Activated CD4-positive, alpha-beta T cell treated with anti-CD3 and anti-CD28 coated beads, Interleukin-2, amount 10 ng/mL, durations not matched to agents 24 days and 14 days (primary cell): ENCODE data around the gene NFAT5. TPM values are rescaled to one million over a fixed set of nuclear protein-coding genes. Genes with fewer than 3 reads are reported as not detected.
A peak's percentile ranks its signal among the peaks of the same experiment; 100 is the strongest.

ENCODE experiments used
- DNase-seq: peaks from one replicate; pipeline ENCODE4 v3.0.0; 2022
- H3K27ac Mint-ChIP-seq: one replicate; pipeline ENCODE4 v1.8.0; 2022; ENCODE audit warnings: mild to moderate bottlenecking, mixed read lengths
- H3K27me3 Mint-ChIP-seq: one replicate; pipeline ENCODE4 v1.8.0; 2022; ENCODE audit warnings: mixed read lengths
- H3K36me3 Mint-ChIP-seq: one replicate; pipeline ENCODE4 v1.8.0; 2022; ENCODE audit warnings: low read depth, mild to moderate bottlenecking, mixed read lengths
- H3K4me1 Mint-ChIP-seq: one replicate; pipeline ENCODE4 v1.8.0; 2021; ENCODE audit warnings: mixed read lengths
- H3K4me3 Mint-ChIP-seq: one replicate; pipeline ENCODE4 v1.8.0; 2022; ENCODE audit warnings: mild to moderate bottlenecking, moderate library complexity, mixed read lengths
- H3K9me3 Mint-ChIP-seq: one replicate; pipeline ENCODE4 v1.8.0; 2021; ENCODE audit warnings: mixed read lengths
- intact Hi-C: fragments of 100-400 bp; cut with micrococcal nuclease; formaldehyde crosslinking; loops from one replicate; pipeline ENCODE4 v1.15.1; 2023
- total RNA-seq: library from RNA; stranded (reverse); gene quantifications from 2 replicates; pipeline ENCODE4 v1.2.3, GENCODE V29; 2022

The NFAT5 gene
- total RNA-seq, 1 donor from 2014 or later, result 54.6 TPM

DNA sequence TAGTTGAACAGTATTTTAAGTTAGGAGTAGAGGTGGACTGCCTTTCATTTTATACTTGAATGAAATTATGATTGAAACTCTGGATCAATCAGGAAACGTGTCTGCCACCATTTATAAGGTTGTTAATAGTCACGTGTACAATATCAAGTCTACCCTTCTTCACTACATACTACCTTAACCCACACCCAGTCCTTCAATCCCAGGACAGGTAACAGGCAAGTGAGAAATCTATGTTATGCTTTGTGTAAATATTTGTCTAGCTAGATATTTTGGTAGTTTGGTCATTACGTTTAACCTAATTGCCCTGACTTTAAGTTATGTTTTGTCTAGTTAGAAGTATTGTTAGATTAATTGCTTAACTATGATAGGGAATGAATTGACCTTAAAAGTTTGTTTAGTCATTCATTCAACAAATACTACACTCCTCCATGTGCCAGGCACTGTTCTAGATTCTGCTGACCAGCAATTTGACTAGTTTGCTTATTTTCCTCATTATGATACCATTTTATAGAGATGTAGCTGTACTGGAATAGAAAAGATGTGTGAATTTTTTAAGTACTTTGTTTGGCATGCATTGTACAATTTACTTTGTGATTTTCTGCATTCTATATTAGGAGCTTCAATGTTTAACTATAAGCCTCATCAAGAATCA is 88.6 kb downstream of the NFAT5 start:
- Mint-ChIP-seq H3K4me1 (no peaks in the 10 kb centered on the region), H3K36me3 (peaks cover 31% of the 10 kb centered on the region), H3K27me3 (no peaks in the 10 kb centered on the region), H3K27ac (no peak overlapping the region), H3K9me3 (no peaks in the 10 kb centered on the region), H3K4me3 (no peak overlapping the region)
- no peak for DNase-seq
- intact Hi-C loops, result no loop called here

DNA sequence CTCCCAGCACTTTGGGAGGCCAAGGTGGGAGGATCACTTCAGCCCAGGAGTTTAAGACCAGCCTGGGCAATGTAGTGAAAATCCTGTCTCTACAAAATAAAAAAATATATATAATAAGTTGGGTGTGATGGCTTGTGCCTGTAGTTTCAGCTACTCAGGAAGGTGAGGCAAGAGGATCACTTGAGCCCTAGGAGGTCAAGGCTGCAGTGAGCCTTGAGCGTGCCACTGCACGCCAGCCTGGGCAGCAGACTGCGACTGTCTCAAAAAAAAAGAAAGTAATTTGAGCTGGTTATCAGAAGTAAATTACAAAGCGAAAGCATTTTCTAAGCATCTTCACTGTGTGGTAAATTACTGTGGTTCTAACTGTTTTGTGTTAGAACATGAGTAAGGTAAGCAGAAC is 94.4 kb downstream of the NFAT5 start:
- intact Hi-C loops, result no loop called here

DNA sequence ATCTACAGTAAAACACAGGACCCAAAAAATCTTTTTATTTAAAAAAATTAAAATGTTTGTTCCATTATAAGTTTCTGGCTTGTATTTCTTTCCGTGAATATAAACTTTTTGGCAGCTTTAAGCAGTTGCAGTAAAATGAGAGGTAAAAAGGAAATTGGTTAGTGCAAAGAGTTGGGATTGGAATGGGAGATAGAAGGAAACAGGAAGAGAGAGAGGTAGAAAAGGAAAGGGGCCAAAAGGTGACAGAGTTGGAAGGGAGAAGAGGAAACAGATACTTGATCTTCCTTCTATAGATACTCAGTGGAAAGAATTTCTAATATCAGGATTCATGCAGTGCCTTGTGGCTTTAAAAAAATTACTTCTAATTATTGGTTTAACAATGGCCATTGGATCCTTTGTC is 97.1 kb downstream of the NFAT5 start:
- peaks cover 28% of the 10 kb centered on the region for H3K36me3 Mint-ChIP-seq
- DNase-seq, result no peak

More for the DNA sequence above, 94.4 kb downstream of the NFAT5 start:
- Mint-ChIP-seq H3K27ac (no peak overlapping the region), H3K36me3 (peaks cover 33% of the 10 kb centered on the region), H3K27me3 (no peaks in the 10 kb centered on the region), H3K4me1 (peaks cover 3% of the 10 kb centered on the region), H3K4me3 (no peak overlapping the region), H3K9me3 (no peaks in the 10 kb centered on the region)
- peak; percentile 50 for DNase-seq

DNA sequence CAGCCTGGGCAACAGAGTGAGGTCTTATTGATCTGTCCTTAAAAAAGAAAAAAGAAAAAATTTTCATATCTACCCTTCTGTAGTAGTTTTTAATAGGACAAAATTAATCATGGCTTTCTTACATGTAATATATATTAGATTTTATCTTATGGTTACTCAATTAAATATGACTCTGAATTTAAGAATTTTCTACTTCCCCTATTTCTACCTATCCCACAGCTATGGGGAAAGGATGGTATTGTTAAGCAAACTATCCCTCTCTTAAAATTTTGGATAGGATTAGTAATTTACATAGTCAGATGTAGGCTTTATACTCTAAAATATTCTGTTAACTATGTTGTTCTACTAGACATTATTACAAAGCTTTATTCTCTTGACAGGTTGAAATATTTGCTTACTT is 98.1 kb downstream of the NFAT5 start:
- H3K27me3 Mint-ChIP-seq, result no peaks in the 10 kb centered on the region
- peaks cover 32% of the 10 kb centered on the region for H3K36me3 Mint-ChIP-seq
- H3K4me3 Mint-ChIP-seq, result no peak overlapping the region
- intact Hi-C loops, result no loop called here
- H3K27ac Mint-ChIP-seq, result no peak overlapping the region
- no peak for DNase-seq
- H3K9me3 Mint-ChIP-seq, result no peaks in the 10 kb centered on the region
- peaks cover 6% of the 10 kb centered on the region for H3K4me1 Mint-ChIP-seq

More for the DNA sequence above, 97.1 kb downstream of the NFAT5 start:
- Mint-ChIP-seq H3K4me3 (no peak overlapping the region), H3K27ac (peak overlapping the region; percentile 18), H3K4me1 (peaks cover 3% of the 10 kb centered on the region), H3K27me3 (no peaks in the 10 kb centered on the region), H3K9me3 (no peaks in the 10 kb centered on the region)
- intact Hi-C loops, result no loop called here

DNA sequence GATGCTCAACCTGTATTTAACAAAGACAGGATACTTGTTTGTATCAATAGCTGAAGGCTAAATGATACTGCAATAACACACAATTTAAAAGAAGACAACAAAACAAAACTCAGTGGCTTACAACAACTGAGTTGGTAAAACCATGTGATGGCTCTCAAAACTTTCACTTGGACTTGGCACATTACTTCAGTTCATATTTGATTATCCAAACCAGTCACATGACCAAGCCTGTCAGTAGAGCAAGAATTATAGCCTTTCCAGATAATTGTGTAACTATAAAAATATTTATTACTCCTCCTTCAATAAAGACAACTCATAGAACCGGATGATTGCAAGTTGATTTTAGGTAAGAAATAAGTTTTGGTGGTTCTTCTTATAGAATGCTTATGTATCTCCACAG is 103.8 kb downstream of the NFAT5 start:
- intact Hi-C loops, result no loop called here
- DNase-seq, result peak; percentile 33
- peaks cover 3% of the 10 kb centered on the region for H3K4me1 Mint-ChIP-seq
- H3K36me3 Mint-ChIP-seq, result peaks cover 32% of the 10 kb centered on the region
- no peaks in the 10 kb centered on the region for H3K27me3 Mint-ChIP-seq
- H3K9me3 Mint-ChIP-seq, result no peaks in the 10 kb centered on the region
- H3K27ac Mint-ChIP-seq, result no peak overlapping the region
- no peak overlapping the region for H3K4me3 Mint-ChIP-seq

DNA sequence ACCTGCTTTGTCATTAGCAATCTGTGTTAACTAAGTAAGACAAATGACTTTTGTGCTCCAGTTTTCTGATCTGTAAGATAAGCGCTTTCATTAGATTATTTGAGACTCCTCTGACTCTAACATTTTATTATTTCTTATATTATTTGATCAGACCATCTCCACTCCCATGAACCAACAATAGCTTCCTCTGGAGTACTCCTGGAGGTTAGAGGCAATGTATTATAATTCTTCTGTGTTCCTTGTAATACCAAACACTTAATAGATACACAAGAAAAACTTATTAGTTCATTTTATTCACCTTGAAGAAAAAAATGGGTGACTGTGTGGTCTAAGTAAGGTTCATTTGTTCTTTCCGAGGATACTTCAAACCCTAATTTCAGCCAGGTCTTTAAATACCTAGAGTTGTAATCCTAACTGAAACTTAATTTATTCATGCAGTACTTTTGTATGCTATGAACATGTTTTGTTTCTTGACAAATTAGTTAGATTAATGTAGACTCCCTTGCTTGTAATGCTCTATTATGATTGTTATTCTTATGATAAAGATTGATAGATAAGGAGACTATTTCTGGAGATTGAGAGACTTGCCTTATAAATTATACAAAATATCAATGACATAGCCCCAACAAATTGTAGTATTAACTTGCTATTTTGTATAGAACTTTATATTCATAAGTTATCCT is 106.7 kb downstream of the NFAT5 start:
- no peak overlapping the region for H3K4me3 Mint-ChIP-seq
- H3K9me3 Mint-ChIP-seq, result no peaks in the 10 kb centered on the region
- intact Hi-C loops, result no loop called here
- peaks cover 3% of the 10 kb centered on the region for H3K4me1 Mint-ChIP-seq
- peaks cover 42% of the 10 kb centered on the region for H3K36me3 Mint-ChIP-seq
- H3K27me3 Mint-ChIP-seq, result no peaks in the 10 kb centered on the region
- DNase-seq, result no peak
- H3K27ac Mint-ChIP-seq, result no peak overlapping the region

DNA sequence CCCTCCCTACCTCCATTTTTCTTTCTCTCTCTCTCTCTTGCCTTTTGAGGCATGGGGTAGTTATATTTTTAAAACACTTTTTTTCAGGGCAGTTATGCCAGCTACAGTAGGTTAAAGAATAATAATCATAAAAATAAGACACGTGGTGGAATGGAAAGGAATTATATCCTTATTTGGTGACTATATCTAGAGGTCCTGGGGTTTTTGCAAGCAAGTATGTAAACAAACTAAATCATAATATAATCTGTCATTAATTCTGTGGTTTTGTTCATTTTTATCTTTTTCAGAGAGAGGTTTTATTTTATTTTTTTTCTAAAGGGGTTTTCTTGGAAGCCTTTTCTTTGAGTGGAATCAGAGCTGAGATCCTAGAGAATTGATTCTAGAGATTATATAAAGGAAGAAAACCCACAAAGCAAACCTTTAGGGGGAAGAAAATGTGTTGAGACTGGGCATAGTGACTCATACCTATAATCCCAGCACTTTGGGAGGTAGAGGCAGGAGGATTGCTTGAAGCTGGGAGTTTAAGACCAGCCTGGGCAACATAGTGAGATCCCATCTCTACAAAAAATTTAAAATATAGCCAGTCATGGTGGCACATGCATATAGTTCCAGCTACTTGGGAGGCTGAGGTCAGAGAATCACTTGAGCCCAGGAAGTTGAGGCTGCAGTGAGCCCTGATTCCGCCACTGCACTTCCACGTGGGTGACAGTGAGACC is 107.4 kb downstream of the NFAT5 start:
- H3K4me1 Mint-ChIP-seq, result peaks cover under 1% of the 10 kb centered on the region
- no peak overlapping the region for H3K27ac Mint-ChIP-seq
- intact Hi-C loops, result no loop called here
- no peak overlapping the region for H3K4me3 Mint-ChIP-seq
- no peak for DNase-seq
- no peaks in the 10 kb centered on the region for H3K9me3 Mint-ChIP-seq
- no peaks in the 10 kb centered on the region for H3K27me3 Mint-ChIP-seq
- peaks cover 41% of the 10 kb centered on the region for H3K36me3 Mint-ChIP-seq

DNA sequence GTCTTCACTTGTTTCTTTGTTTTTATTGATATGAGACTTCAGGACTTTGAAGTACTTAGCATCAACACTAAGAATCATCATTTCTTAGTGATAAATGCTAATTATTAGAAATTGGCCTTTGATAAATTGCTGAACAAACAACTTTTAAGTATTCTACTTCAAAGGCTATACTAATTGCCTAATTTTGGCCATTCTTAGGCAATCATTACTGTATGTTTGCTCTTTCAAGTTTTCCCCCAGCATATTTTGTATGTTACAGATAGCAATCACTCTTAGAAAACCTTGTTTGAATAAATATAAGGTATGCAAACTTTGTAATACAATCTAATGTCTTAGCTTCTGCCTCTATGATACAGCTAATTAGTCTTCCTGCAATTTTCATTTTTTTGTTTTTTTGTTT is 114.6 kb downstream of the NFAT5 start:
- DNase-seq, result no peak
- H3K36me3 Mint-ChIP-seq, result peaks cover 34% of the 10 kb centered on the region
- H3K27ac Mint-ChIP-seq, result no peak overlapping the region
- H3K27me3 Mint-ChIP-seq, result no peaks in the 10 kb centered on the region
- no peaks in the 10 kb centered on the region for H3K9me3 Mint-ChIP-seq
- H3K4me1 Mint-ChIP-seq, result no peaks in the 10 kb centered on the region
- H3K4me3 Mint-ChIP-seq, result no peak overlapping the region
- intact Hi-C loops, result no loop called here

DNA sequence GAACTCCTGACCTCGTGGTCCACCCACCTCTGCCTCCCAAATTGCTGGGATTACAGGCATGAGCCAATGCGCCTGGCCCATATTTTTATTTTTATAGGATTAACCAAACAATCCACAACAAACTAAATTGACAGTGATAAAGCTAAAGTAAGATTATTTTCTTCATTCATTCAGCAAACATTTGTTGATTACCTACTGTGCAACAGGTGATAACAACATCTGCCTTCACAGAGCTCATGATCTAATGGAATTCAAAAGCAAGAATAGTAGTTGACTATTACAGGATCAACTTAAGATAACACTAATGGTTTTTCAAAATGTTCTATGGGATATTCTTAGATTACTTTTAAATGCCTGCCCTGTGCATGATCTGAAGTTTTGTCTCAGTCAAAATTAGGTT is 122.8 kb downstream of the NFAT5 start:
- no peak overlapping the region for H3K4me3 Mint-ChIP-seq
- H3K4me1 Mint-ChIP-seq, result peaks cover 20% of the 10 kb centered on the region
- H3K27ac Mint-ChIP-seq, result no peak overlapping the region
- H3K9me3 Mint-ChIP-seq, result no peaks in the 10 kb centered on the region
- H3K27me3 Mint-ChIP-seq, result no peaks in the 10 kb centered on the region
- H3K36me3 Mint-ChIP-seq, result peaks cover 51% of the 10 kb centered on the region
- intact Hi-C loops, result no loop called here
- no peak for DNase-seq

DNA sequence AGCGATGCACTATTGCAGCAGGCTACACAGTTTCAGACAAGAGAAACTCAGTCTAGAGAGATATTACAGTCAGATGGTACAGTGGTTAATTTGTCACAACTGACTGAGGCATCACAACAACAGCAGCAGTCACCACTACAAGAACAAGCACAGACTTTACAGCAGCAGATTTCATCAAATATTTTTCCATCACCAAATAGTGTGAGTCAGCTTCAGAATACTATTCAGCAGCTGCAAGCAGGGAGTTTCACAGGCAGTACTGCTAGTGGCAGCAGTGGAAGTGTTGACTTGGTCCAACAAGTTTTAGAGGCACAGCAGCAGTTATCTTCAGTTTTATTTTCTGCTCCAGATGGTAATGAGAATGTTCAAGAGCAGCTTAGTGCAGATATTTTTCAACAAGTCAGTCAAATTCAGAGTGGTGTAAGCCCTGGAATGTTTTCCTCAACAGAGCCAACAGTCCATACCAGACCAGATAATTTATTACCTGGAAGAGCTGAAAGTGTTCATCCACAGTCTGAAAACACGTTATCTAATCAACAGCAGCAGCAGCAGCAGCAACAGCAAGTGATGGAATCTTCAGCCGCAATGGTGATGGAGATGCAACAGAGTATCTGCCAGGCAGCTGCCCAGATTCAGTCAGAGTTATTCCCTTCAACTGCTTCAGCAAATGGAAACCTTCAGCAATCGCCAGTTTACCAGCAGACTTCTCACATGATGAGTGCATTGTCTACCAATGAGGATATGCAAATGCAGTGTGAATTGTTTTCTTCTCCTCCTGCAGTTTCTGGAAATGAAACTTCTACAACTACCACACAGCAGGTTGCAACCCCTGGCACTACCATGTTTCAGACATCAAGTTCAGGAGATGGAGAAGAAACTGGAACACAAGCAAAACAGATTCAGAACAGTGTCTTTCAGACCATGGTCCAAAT is 126.5 kb downstream of the NFAT5 start:
- no peak for DNase-seq
- H3K9me3 Mint-ChIP-seq, result no peaks in the 10 kb centered on the region
- H3K27ac Mint-ChIP-seq, result peak overlapping the region; percentile 87
- peak overlapping the region; percentile 0 for H3K4me3 Mint-ChIP-seq
- intact Hi-C loops, result no loop called here
- H3K27me3 Mint-ChIP-seq, result no peaks in the 10 kb centered on the region
- H3K4me1 Mint-ChIP-seq, result peaks cover 20% of the 10 kb centered on the region
- peaks cover 62% of the 10 kb centered on the region for H3K36me3 Mint-ChIP-seq

DNA sequence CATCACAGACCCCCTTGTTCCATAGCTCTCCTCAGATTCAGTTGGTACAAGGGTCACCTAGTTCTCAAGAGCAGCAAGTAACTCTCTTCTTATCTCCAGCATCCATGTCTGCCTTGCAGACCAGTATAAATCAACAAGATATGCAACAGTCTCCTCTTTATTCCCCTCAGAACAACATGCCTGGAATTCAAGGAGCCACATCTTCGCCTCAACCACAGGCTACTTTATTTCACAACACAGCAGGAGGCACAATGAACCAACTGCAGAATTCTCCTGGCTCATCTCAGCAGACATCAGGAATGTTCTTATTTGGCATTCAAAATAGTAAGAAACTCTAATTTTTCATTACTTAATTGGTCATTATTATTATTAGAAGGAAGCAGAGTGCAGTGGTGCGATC is 128.2 kb downstream of the NFAT5 start:
- intact Hi-C loops, result no loop called here
- Mint-ChIP-seq H3K9me3 (no peaks in the 10 kb centered on the region), H3K27me3 (no peaks in the 10 kb centered on the region), H3K4me1 (peaks cover 20% of the 10 kb centered on the region), H3K27ac (no peak overlapping the region), H3K36me3 (peaks cover 64% of the 10 kb centered on the region), H3K4me3 (no peak overlapping the region)
- no peak for DNase-seq

DNA sequence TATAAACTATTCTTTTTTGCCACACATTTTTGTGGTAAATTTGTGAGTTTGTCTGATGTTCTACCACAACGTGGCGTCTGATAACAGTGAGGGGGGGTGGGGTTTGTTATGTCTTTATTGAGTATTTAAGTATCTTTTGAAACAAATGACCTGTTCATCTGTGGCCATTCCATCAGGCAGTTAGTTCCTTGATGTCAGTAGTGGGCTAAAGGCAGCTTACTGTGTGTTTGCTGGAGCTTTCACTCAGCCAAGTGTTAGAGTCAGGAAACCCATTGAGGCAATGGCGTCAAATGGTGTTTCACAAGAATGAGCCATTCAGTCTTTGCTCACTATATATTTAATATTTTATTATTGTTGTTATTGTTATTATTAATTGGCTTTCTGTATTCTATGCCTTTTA is 132.6 kb downstream of the NFAT5 start:
- H3K4me3 Mint-ChIP-seq, result no peak overlapping the region
- H3K36me3 Mint-ChIP-seq, result peaks cover 43% of the 10 kb centered on the region
- no peak for DNase-seq
- H3K27ac Mint-ChIP-seq, result no peak overlapping the region
- intact Hi-C loops, result no loop called here
- no peaks in the 10 kb centered on the region for H3K9me3 Mint-ChIP-seq
- H3K27me3 Mint-ChIP-seq, result no peaks in the 10 kb centered on the region
- peaks cover under 1% of the 10 kb centered on the region for H3K4me1 Mint-ChIP-seq

DNA sequence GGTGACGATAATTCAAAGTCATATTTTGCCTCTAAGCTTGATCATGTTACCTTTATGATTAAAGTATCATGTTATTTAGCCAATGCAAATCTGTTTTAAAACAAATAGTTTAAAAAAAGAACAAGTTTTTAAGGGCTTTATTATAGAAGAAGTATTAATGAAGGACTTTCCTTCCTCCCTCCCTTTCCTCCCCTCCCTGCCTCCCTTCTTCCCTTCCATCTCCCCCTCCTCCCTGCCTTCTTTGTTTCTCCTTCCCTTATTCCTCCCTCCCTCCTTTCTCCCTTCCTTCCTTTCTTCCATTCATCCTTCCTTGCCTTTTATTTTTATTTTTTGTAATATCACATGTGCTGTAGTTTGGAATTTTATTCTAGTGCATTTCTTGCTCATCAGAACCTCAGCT is 134.1 kb downstream of the NFAT5 start:
- H3K4me1 Mint-ChIP-seq, result no peaks in the 10 kb centered on the region
- DNase-seq, result no peak
- H3K27ac Mint-ChIP-seq, result no peak overlapping the region
- H3K4me3 Mint-ChIP-seq, result no peak overlapping the region
- peaks cover 37% of the 10 kb centered on the region for H3K36me3 Mint-ChIP-seq
- H3K27me3 Mint-ChIP-seq, result no peaks in the 10 kb centered on the region
- no peaks in the 10 kb centered on the region for H3K9me3 Mint-ChIP-seq
- intact Hi-C loops, result no loop called here
